Ovary (tissue), 9 donors: ENCODE measurements around the gene SNX13. TPM values are rescaled to one million over a fixed set of nuclear protein-coding genes. Genes with fewer than 3 reads are reported as not detected.
A peak's percentile ranks its signal among the peaks of the same experiment; 100 is the strongest.

Experiments used
- DNase-seq, 5 donors: peaks; one replicate each; pipeline ENCODE4 v3.0.0-alpha.2; 2019 to 2020
- H3K27ac ChIP-seq, 2 donors: fragments of 200-600 bp; one replicate each; pipeline versions ENCODE4 v1.5.1 to v1.8.0; 2019 to 2022
- H3K27me3 ChIP-seq: fragments of 200-600 bp; one replicate; pipeline ENCODE4 v1.8.0; 2022
- H3K36me3 ChIP-seq: fragments of 200-600 bp; sonication (generic); one replicate; pipeline ENCODE4 v1.5.1; 2019
- H3K4me1 ChIP-seq: one replicate; pipeline ENCODE4 v1.8.1; 2013; ENCODE audit warnings: mild to moderate bottlenecking, moderate library complexity; ENCODE audit not compliant: insufficient read depth
- H3K4me3 ChIP-seq: fragments of 200-600 bp; sonication (generic); one replicate; pipeline ENCODE4 v1.5.1; 2017
- H3K9me3 ChIP-seq, 2 donors: fragments of 200-600 bp in 1 of 2; sonication (generic) in 1 of 2; one replicate each; pipeline versions ENCODE4 v1.5.1 to v1.8.1; 2013 to 2019; ENCODE audit warnings: mild to moderate bottlenecking in 1 of 2, moderate library complexity in 1 of 2
- CTCF ChIP-seq, 3 donors: fragments of 450-650 bp in 2 of 3; fragments of 200-600 bp in 1 of 3; IDR thresholded peaks; one replicate each; pipeline versions ENCODE4 v1.5.1 to v1.8.0; 2016 to 2022; ENCODE audit warnings: antibody characterized with exemption in 3 of 3, mild to moderate bottlenecking in 1 of 3
- EP300 ChIP-seq: sonication (generic); formaldehyde crosslinking; IDR thresholded peaks from one replicate; pipeline ENCODE4 v1.6.1; 2017; ENCODE audit warnings: antibody characterized with exemption
- POLR2A ChIP-seq: fragments of 450-650 bp; IDR thresholded peaks from one replicate; pipeline ENCODE4 v1.6.1; 2017; ENCODE audit warnings: antibody characterized with exemption, mild to moderate bottlenecking, moderate library complexity
- WGBS, 3 donors: extraction: QIAGEN DNeasy Blood & Tissue Kit in 1 of 3; methylation state at CpG; one replicate each; pipeline versions ENCODE4 v1.1.5 to v1.1.7; 2013 to 2017; 5-methylcytosine and 5-hydroxymethylcytosine counted together
- intact Hi-C, 4 donors: fragments of 100-400 bp; cut with DNase I; formaldehyde crosslinking; loops; one replicate each; pipeline versions ENCODE4 v1.11.0 to v1.15.1; 2022 to 2023
- polyA plus RNA-seq, 2 donors: library from polyadenylated mRNA; stranded (reverse); fragments of 200-250 nt in 1 of 2; fragments of 350-450 nt in 1 of 2; fragmentation: Illumina TruSeq in 1 of 2; extraction: RNeasy Lipid Tissue Mini Kit (QIAGEN cat#74804) in 1 of 2; gene quantifications; one replicate each; pipeline ENCODE4 v1.2.3, GENCODE V29; 2013 to 2014
- total RNA-seq, 7 donors: library from RNA; depleted of rRNA in 2 of 7; stranded (reverse); fragments of >200 nt in 2 of 7; fragmentation: NEBNext Ultra II Directional in 3 of 7; extraction: Animal tissue kit (Norgen Biotek cat#: 25700) in 3 of 7; gene quantifications; one replicate each; pipeline versions ENCODE4 v1.1.0 to v1.2.4, GENCODE V29; 2016 to 2023
- donor health status: DM: no; HTN: no; CAD: no; lungs with moderate emphysema.
- donor health status: DM: no; HTN: no; CAD: no.
- donor health status: Bipolar disorder and iron deficiency.
- donor health status: DM: yes; HTN: yes; CAD: no.
- donor health status: DM: no; HTN: no; CAD: no.
- donor health status: DM: yes; HTN: yes; CAD: no.

The SNX13 gene
- total and polyA plus RNA-seq, 9 donors, result 12.1 to 51.1 (median 46.1) TPM

GRCh38 chr7:17772581-17773288, 167.6 kb downstream of the SNX13 start:
- WGBS, 3 donors, result 24 to 47% (median 34%) methylated on average over 4 of the region's 4 CpGs
- H3K27ac ChIP-seq, result no peak overlapping the region
- TF ChIP-seq CTCF (IDR thresholded peaks at IDR 0.05), result no peak
- no peak for TF ChIP-seq EP300
- no peak for TF ChIP-seq POLR2A

GRCh38 chr7:17771901-17772408, 168.3 kb downstream of the SNX13 start:
- Histone ChIP-seq H3K36me3 (no peaks in the 10 kb centered on the region), H3K27me3 (no peaks in the 10 kb centered on the region), H3K4me3 (no peak overlapping the region), H3K9me3 (no peaks in the 10 kb centered on the region), H3K27ac (no peak overlapping the region), H3K4me1 (no peaks in the 10 kb centered on the region)
- TF ChIP-seq POLR2A (no peak), EP300 (no peak), CTCF (IDR thresholded peaks at IDR 0.05) (no peak)
- 44 to 57% (median 44%) methylated on average over 3 of the region's 3 CpGs for WGBS, 3 donors
- intact Hi-C loops, result no loop called here
- no peak for DNase-seq

More at GRCh38 chr7:17772581-17773288, 167.6 kb downstream of the SNX13 start:
- H3K36me3 ChIP-seq, result no peaks in the 10 kb centered on the region
- no peaks in the 10 kb centered on the region for H3K9me3 ChIP-seq
- no peak overlapping the region for H3K4me3 ChIP-seq
- no peaks in the 10 kb centered on the region for H3K4me1 ChIP-seq
- H3K27me3 ChIP-seq, result no peaks in the 10 kb centered on the region
- intact Hi-C loops, result no loop called here
- no peak for DNase-seq

- no peaks in the 10 kb centered on the region for H3K36me3 ChIP-seq
- no peak overlapping the region for H3K4me3 ChIP-seq
- no peak overlapping the region for H3K27ac ChIP-seq
- no peaks in the 10 kb centered on the region for H3K27me3 ChIP-seq
- WGBS, 3 donors, result 77 to 84% (median 82%) methylated on average over 4 of the region's 4 CpGs
- no peaks in the 10 kb centered on the region for H3K9me3 ChIP-seq
- no peak for DNase-seq
- intact Hi-C loops, result no loop called here
- no peak for TF ChIP-seq POLR2A
- TF ChIP-seq EP300, result no peak
- no peak for TF ChIP-seq CTCF (IDR thresholded peaks at IDR 0.05)
- no peaks in the 10 kb centered on the region for H3K4me1 ChIP-seq
Measured at GRCh38 chr7:17770710-17771375, 169.5 kb downstream of the SNX13 start.

GRCh38 chr7:17769918-17770317, 170.4 kb downstream of the SNX13 start:
- Histone ChIP-seq H3K4me1 (no peaks in the 10 kb centered on the region), H3K9me3 (no peaks in the 10 kb centered on the region), H3K27me3 (no peaks in the 10 kb centered on the region), H3K36me3 (no peaks in the 10 kb centered on the region), H3K27ac (no peak overlapping the region), H3K4me3 (no peak overlapping the region)
- intact Hi-C loops, result no loop called here
- TF ChIP-seq EP300 (no peak), CTCF (IDR thresholded peaks at IDR 0.05) (no peak)
- 24 to 27% (median 25%) methylated on average over 2 of the region's 2 CpGs for WGBS, 3 donors
- peak; percentile 11 to 51 (median 45) for DNase-seq
